ENCODE results near the gene CD19.

DNA sequence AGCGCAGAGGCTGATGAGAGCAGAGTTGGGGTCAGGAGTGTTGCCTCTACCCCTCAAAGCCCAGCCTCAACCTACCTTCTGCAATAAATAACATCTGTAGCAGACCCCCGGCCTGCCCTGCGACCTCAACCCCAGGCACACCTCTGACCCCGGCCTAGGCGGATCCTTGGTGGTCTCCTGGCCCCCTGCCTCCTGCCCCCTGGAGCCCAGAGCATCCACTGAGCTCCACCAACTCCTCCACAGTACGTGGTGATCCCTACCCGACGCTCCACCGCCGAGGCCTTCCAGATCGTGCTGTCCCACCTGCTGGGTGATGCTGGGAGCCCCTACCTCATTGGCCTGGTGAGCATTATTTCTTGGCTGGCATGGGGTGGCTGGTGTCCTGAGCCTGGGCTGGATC is 51.2 kb downstream of the CD19 start:
- TF ChIP-seq POLR2A (IDR thresholded peaks at IDR 0.05) = no peak
- no peak for TF ChIP-seq POLR2AphosphoS5 (IDR thresholded peaks at IDR 0.05; ENCODE audit: insufficient read depth in 1 of 2, low read depth in 1 of 2)
- TF ChIP-seq, protein P1, sequence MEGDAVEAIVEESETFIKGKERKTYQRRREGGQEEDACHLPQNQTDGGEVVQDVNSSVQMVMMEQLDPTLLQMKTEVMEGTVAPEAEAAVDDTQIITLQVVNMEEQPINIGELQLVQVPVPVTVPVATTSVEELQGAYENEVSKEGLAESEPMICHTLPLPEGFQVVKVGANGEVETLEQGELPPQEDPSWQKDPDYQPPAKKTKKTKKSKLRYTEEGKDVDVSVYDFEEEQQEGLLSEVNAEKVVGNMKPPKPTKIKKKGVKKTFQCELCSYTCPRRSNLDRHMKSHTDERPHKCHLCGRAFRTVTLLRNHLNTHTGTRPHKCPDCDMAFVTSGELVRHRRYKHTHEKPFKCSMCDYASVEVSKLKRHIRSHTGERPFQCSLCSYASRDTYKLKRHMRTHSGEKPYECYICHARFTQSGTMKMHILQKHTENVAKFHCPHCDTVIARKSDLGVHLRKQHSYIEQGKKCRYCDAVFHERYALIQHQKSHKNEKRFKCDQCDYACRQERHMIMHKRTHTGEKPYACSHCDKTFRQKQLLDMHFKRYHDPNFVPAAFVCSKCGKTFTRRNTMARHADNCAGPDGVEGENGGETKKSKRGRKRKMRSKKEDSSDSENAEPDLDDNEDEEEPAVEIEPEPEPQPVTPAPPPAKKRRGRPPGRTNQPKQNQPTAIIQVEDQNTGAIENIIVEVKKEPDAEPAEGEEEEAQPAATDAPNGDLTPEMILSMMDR (IDR thresholded peaks at IDR 0.05) = no peak
